ENCODE data around the gene ZSWIM3. TPM values are rescaled to one million over a fixed set of nuclear protein-coding genes. Genes with fewer than 3 reads are reported as not detected.

ZSWIM3 gene
- total RNA-seq, 1 donor: 5.6 TPM

- peak; percentile 84 for DNase-seq (ENCODE audit: low read depth)
- TF ChIP-seq CTCF (IDR thresholded peaks at IDR 0.05; ENCODE audit: insufficient read depth, low read depth, low read length): no peak
- H3K4me3 ChIP-seq (ENCODE audit: low read depth, low read length): no peak overlapping the region
These were observed 62.4 kb downstream of the ZSWIM3 start for GRCh38 chr20:45919542-45920399.

- H3K4me3 ChIP-seq (ENCODE audit: low read depth, low read length): no peak overlapping the region
These were observed 63.3 kb downstream of the ZSWIM3 start for GRCh38 chr20:45920462-45921336.

GRCh38 chr20:45921337-45922189 is 64.1 kb downstream of the ZSWIM3 start:
- no peak overlapping the region for H3K4me3 ChIP-seq (ENCODE audit: low read depth, low read length)
- TF ChIP-seq CTCF (IDR thresholded peaks at IDR 0.05; ENCODE audit: insufficient read depth, low read depth, low read length): no peak
- DNase-seq (ENCODE audit: low read depth): no peak

More at GRCh38 chr20:45920462-45921336, 63.3 kb downstream of the ZSWIM3 start:
- no peak for TF ChIP-seq CTCF (IDR thresholded peaks at IDR 0.05; ENCODE audit: insufficient read depth, low read depth, low read length)
- DNase-seq (ENCODE audit: low read depth): peak; percentile 46

- H3K4me3 ChIP-seq (ENCODE audit: low read depth, low read length): no peak overlapping the region
- no peak for TF ChIP-seq CTCF (IDR thresholded peaks at IDR 0.05; ENCODE audit: insufficient read depth, low read depth, low read length)
- DNase-seq (ENCODE audit: low read depth): peak; percentile 92
These were observed 67.2 kb downstream of the ZSWIM3 start for GRCh38 chr20:45924391-45925261.

- H3K4me3 ChIP-seq (ENCODE audit: low read depth, low read length): no peak overlapping the region
- DNase-seq (ENCODE audit: low read depth): no peak
- no peak for TF ChIP-seq CTCF (IDR thresholded peaks at IDR 0.05; ENCODE audit: insufficient read depth, low read depth, low read length)
These were observed 68.5 kb downstream of the ZSWIM3 start for GRCh38 chr20:45925821-45926506.

Data from fibroblast of villous mesenchyme (primary cell).